Motor neuron (in vitro differentiated cells): ENCODE results near the gene LCORL. TPM values are rescaled to one million over a fixed set of nuclear protein-coding genes. Genes with fewer than 3 reads are reported as not detected.
"Not testable (repeated sequence)": the region's sequence is repeated elsewhere in the genome, so short reads cannot be mapped to it uniquely, and the experiment has no call there.

Source experiments
- ATAC-seq, 8 experiments: fragments of 200-7000 bp; cut with Tn5 transposase; replicated peaks in 6 of 8; 2 replicates each; pipeline ENCODE4 v1.8.0; 2021; ENCODE audit warnings: mild to moderate bottlenecking in 8 of 8, moderate library complexity in 8 of 8
- H3K27ac ChIP-seq, 2 donors: fragments of 250-450 bp; sonication (Bioruptor Pico); 2 replicates each; pipeline ENCODE4 v1.9.0; 2021; ENCODE audit warnings: antibody characterized with exemption in 2 of 2, mild to moderate bottlenecking in 2 of 2, moderate library complexity in 1 of 2
- H3K4me1 ChIP-seq, 2 donors: fragments of 250-450 bp; sonication (Bioruptor Pico); replicated peaks in 1 of 2; 2 replicates each; pipeline ENCODE4 v1.6.1; 2021; ENCODE audit warnings: antibody characterized with exemption in 2 of 2, mild to moderate bottlenecking in 2 of 2, moderate library complexity in 1 of 2
- H3K4me3 ChIP-seq, 5 donors: fragments of 250-450 bp; sonication (Bioruptor Pico); 2 replicates each; pipeline ENCODE4 v1.9.0; 2021; ENCODE audit warnings: antibody characterized with exemption in 5 of 5, mild to moderate bottlenecking in 5 of 5, moderate library complexity in 4 of 5
- WGBS, 10 experiments: fragments of 450-650 bp; shearing (Covaris generic); methylation state at CpG; one replicate each; pipeline ENCODE4 v1.0.0; 2022; 5-methylcytosine and 5-hydroxymethylcytosine counted together
- in situ Hi-C, 9 experiments: fragments of 400-800 bp; cut with MboI; loops; one replicate each; pipeline ENCODE4 v1.15.0; 2021; ENCODE audit warnings: low sequenced_read_pairs in 9 of 9, low pct_unique_long_range_greater_than_20kb in 2 of 9; ENCODE audit not compliant: unreplicated experiment in 9 of 9
- total RNA-seq, 8 experiments: library from RNA; unstranded; fragments of 300-600 nt; gene quantifications; 2 replicates each; pipeline versions ENCODE4 v1.2.3 to v1.2.4, GENCODE V29; 2022

The LCORL gene
- total RNA-seq, 8 experiments from 2014 or later = 9.4 to 31.0 (median 25.6) TPM

GRCh38 chr4:18012134-18012806, 9.3 kb downstream of the LCORL start:
- in situ Hi-C loops = loop anchor here in 1 of 9 experiments (25.0 kb wide), 1 partner anchor 200 kb away; the partner anchor contains the start of genes DCAF16 and NCAPG
- Histone ChIP-seq H3K27ac (no peak overlapping the region), H3K4me3 (no peak overlapping the region), H3K4me1 (no peaks in the 10 kb centered on the region)
- 40 to 100% (median 67%) methylated on average over 1 to 3 of the region's 3 CpGs; no CpG with 5 or more reads in 1 of the 10 experiments for WGBS, 10 experiments
- no peak for ATAC-seq

- no peak overlapping the region for H3K4me3 ChIP-seq
- in situ Hi-C loops = loop anchor here in 1 of 9 experiments (25.0 kb wide), 1 partner anchor 195 kb away; the partner anchor contains the start of genes DCAF16 and NCAPG
- H3K27ac ChIP-seq = no peak overlapping the region
- no peak for ATAC-seq
- no peaks in the 10 kb centered on the region for H3K4me1 ChIP-seq
Measured at GRCh38 chr4:18007625-18008024, 13.9 kb downstream of the LCORL start.

- not testable (repeated sequence) for ATAC-seq
- 100% methylated on average over 1 of the region's 1 CpG; no CpG with 5 or more reads in 6 of the 10 experiments for WGBS, 10 experiments
Measured at GRCh38 chr4:18006432-18006831, 15.1 kb downstream of the LCORL start.

GRCh38 chr4:17997129-17997528, 24.4 kb downstream of the LCORL start:
- no peak for ATAC-seq
- H3K4me3 ChIP-seq = no peak overlapping the region
- H3K27ac ChIP-seq = no peak overlapping the region
- WGBS, 10 experiments = 74 to 100% (median 85%) methylated on average over 1 to 5 of the region's 5 CpGs; no CpG with 5 or more reads in 2 of the 10 experiments
- in situ Hi-C loops = no loop called here
- no peaks in the 10 kb centered on the region for H3K4me1 ChIP-seq

More at GRCh38 chr4:18006432-18006831, 15.1 kb downstream of the LCORL start:
- in situ Hi-C loops = loop anchor here in 1 of 9 experiments (25.0 kb wide), 1 partner anchor 194 kb away; the partner anchor contains the start of genes DCAF16 and NCAPG
- not testable (repeated sequence) for H3K27ac ChIP-seq, H3K4me3 ChIP-seq, H3K4me1 ChIP-seq

- ATAC-seq = no peak
- in situ Hi-C loops = no loop called here
- Histone ChIP-seq H3K27ac (no peak overlapping the region), H3K4me3 (no peak overlapping the region), H3K4me1 (no peaks in the 10 kb centered on the region)
- 55 to 100% (median 86%) methylated on average over 1 to 2 of the region's 2 CpGs; no CpG with 5 or more reads in 1 of the 10 experiments for WGBS, 10 experiments
Measured at GRCh38 chr4:17995165-17995564, 26.4 kb downstream of the LCORL start.

- in situ Hi-C loops = no loop called here
- 89 to 100% (median 100%) methylated on average over 1 to 2 of the region's 2 CpGs; no CpG with 5 or more reads in 2 of the 10 experiments for WGBS, 10 experiments
- ATAC-seq = no peak
- Histone ChIP-seq H3K4me3 (no peak overlapping the region), H3K27ac (no peak overlapping the region), H3K4me1 (no peaks in the 10 kb centered on the region)
Measured at GRCh38 chr4:17985832-17986231, 35.7 kb downstream of the LCORL start.

GRCh38 chr4:17981063-17981462, 40.5 kb downstream of the LCORL start:
- in situ Hi-C loops = no loop called here
- WGBS, 10 experiments = 88 to 100% (median 91%) methylated on average over 1 of the region's 1 CpG; no CpG with 5 or more reads in 2 of the 10 experiments
- H3K4me3 ChIP-seq = no peak overlapping the region
- no peaks in the 10 kb centered on the region for H3K4me1 ChIP-seq
- no peak overlapping the region for H3K27ac ChIP-seq
- ATAC-seq = no peak

GRCh38 chr4:17968721-17969120, 52.8 kb downstream of the LCORL start:
- H3K4me1 ChIP-seq = no peaks in the 10 kb centered on the region
- no peak overlapping the region for H3K4me3 ChIP-seq
- no peak for ATAC-seq
- H3K27ac ChIP-seq = no peak overlapping the region
- in situ Hi-C loops = no loop called here

GRCh38 chr4:17967078-17967477, 54.5 kb downstream of the LCORL start:
- H3K4me3 ChIP-seq = no peak overlapping the region
- ATAC-seq = no peak
- in situ Hi-C loops = no loop called here
- H3K27ac ChIP-seq = no peak overlapping the region
- WGBS, 10 experiments = 50 to 100% (median 100%) methylated on average over 1 of the region's 1 CpG; no CpG with 5 or more reads in 3 of the 10 experiments
- H3K4me1 ChIP-seq = no peaks in the 10 kb centered on the region

- no peak overlapping the region for H3K27ac ChIP-seq
- in situ Hi-C loops = no loop called here
- H3K4me3 ChIP-seq = no peak overlapping the region
- H3K4me1 ChIP-seq = no peaks in the 10 kb centered on the region
- no peak for ATAC-seq
- WGBS, 10 experiments = 83 to 100% (median 100%) methylated on average over 1 of the region's 1 CpG; no CpG with 5 or more reads in 3 of the 10 experiments
Measured at GRCh38 chr4:17966312-17966711, 55.2 kb downstream of the LCORL start.

- Histone ChIP-seq H3K27ac (no peak overlapping the region), H3K4me3 (no peak overlapping the region), H3K4me1 (no peaks in the 10 kb centered on the region)
- in situ Hi-C loops = no loop called here
- 92 to 100% (median 97%) methylated on average over 3 to 7 of the region's 7 CpGs for WGBS, 10 experiments
- ATAC-seq = no peak
Measured at GRCh38 chr4:17964576-17964975, 57.0 kb downstream of the LCORL start.

GRCh38 chr4:17962171-17962570, 59.4 kb downstream of the LCORL start:
- Histone ChIP-seq H3K4me1 (no peaks in the 10 kb centered on the region), H3K27ac (no peak overlapping the region), H3K4me3 (no peak overlapping the region)
- in situ Hi-C loops = no loop called here
- no peak for ATAC-seq
- WGBS, 10 experiments = 63 to 100% (median 92%) methylated on average over 1 to 2 of the region's 2 CpGs; no CpG with 5 or more reads in 1 of the 10 experiments

- in situ Hi-C loops = no loop called here
- Histone ChIP-seq H3K27ac (no peak overlapping the region), H3K4me3 (no peak overlapping the region), H3K4me1 (no peaks in the 10 kb centered on the region)
- no peak for ATAC-seq
Measured at GRCh38 chr4:17961249-17961648, 60.3 kb downstream of the LCORL start.

- WGBS, 10 experiments = 59 to 100% (median 86%) methylated on average over 2 to 3 of the region's 3 CpGs
- no peak overlapping the region for H3K4me3 ChIP-seq
- ATAC-seq = peak in 1 of 8 experiments; percentile 25
- no peaks in the 10 kb centered on the region for H3K4me1 ChIP-seq
- in situ Hi-C loops = no loop called here
- H3K27ac ChIP-seq = no peak overlapping the region
Measured at GRCh38 chr4:17958181-17958580, 63.4 kb downstream of the LCORL start.
